Loucy (cell line): ENCODE results near the gene CORO2B.

Source experiments
- EZH2phosphoT487 ChIP-seq: fragments of 200-600 bp; IDR thresholded peaks from 2 replicates; pipeline ENCODE4 v1.6.1; 2018; ENCODE audit warnings: antibody characterized with exemption, mild to moderate bottlenecking, moderate library complexity, borderline replicate concordance
- TF ChIP-seq, protein P1 (sequence below): fragments of 200-600 bp; sonication (generic); conservative IDR thresholded peaks from 2 replicates; pipeline ENCODE4 v1.5.1; 2014; ENCODE audit warnings: mild to moderate bottlenecking, antibody characterized with exemption, low read length

DNA sequence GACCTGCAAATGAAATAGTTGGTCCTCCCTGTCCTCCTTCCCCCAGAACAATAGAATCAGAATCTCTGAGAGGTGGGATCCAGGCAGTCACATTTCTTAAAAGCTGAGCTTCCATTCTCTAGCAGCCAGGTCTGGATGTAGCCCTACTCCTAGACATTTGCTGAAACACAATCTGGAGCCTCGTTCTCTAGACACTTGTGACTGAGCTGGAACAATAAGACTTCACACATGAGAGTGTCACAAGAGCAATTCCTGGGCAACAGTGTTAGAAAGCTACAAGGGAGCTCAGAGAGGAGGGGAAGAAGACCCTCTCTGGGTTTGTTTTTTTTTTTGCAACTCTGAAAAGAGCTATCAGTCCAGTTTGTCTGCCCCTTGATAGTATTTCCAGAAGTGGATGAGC is 14.5 kb downstream of the CORO2B start:
- TF ChIP-seq, protein P1, sequence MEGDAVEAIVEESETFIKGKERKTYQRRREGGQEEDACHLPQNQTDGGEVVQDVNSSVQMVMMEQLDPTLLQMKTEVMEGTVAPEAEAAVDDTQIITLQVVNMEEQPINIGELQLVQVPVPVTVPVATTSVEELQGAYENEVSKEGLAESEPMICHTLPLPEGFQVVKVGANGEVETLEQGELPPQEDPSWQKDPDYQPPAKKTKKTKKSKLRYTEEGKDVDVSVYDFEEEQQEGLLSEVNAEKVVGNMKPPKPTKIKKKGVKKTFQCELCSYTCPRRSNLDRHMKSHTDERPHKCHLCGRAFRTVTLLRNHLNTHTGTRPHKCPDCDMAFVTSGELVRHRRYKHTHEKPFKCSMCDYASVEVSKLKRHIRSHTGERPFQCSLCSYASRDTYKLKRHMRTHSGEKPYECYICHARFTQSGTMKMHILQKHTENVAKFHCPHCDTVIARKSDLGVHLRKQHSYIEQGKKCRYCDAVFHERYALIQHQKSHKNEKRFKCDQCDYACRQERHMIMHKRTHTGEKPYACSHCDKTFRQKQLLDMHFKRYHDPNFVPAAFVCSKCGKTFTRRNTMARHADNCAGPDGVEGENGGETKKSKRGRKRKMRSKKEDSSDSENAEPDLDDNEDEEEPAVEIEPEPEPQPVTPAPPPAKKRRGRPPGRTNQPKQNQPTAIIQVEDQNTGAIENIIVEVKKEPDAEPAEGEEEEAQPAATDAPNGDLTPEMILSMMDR: no peak
- no peak for TF ChIP-seq EZH2phosphoT487
